ENCODE results near the gene SETD1B.

SETD1B gene

DNA sequence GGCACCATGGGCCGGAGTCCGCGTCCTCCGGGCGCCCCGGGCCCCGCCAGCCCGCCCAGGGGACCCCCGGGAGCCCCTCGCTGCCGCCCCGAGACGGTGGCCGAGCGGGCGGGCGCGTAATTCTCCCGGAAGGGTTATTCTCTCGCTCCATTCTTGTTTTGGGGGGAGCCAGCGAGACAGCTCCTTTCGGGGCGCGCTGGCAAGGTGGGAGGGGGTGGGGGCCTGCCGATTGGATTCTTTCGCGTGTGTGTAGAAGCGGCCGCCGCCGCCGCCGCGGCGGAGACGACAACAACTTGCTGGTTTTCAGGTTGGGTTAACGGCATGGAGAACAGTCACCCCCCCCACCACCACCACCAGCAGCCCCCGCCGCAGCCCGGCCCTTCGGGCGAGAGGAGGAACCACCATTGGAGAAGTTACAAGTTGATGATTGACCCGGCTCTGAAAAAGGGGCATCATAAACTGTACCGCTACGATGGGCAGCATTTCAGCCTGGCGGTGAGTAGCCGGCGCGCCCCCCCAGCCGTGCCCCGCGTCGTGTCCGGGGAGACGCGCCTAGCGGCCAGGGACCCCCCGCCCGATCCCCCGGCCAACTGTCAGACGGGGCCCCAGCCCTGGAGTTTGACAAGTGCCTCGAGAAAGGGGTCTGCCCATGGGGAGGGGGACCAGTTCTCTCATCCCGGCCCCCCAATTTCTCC is 755 bp downstream of the SETD1B start:
- H3K4me3 ChIP-seq (ENCODE audit: low read length): peak overlapping the region; percentile 95

DNA sequence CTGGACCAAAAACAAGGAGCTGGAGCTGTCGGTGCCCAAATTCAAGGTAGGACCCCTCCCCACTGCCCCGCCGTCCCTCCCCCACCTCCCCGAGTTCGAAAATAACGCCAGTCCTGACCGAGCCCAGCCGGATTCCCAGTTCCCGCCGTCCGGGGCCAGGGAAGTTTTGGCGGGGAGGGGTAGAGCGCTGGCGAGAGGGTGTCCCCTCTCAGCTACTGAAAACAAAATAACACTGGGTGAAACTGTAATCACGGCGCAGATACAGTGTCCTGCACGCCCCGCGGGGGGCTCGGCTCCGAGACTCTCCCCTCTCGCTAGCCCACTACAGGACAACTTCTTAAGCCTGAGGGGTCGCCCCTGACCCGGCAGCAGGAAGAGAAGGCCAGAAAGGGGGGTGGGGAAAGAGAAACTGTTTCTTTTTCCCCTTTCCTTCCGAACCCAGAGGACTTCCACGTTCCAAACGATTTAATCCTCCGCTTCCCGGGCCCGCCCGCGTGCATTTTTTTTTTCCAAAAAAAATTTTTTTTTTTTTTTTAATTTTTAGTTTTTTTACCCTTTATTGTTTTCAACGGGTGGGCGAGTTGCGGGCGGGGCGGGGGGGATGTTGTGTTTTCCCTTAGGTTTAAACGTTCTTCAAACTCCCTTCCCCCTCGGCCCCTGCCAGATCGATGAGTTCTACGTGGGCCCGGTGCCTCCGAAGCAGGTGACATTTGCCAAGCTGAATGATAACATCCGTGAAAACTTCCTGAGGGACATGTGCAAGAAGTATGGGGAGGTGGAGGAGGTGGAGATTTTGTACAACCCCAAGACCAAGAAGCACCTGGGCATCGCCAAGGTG is 1.6 kb downstream of the SETD1B start:
- H3K4me3 ChIP-seq (ENCODE audit: low read length): peak overlapping the region; percentile 95
- no peak for TF ChIP-seq ZNF274 (IDR thresholded peaks at IDR 0.05; ENCODE audit: low read depth, low read length)

More for the DNA sequence above, 755 bp downstream of the SETD1B start:
- no peak for TF ChIP-seq ZNF274 (IDR thresholded peaks at IDR 0.05; ENCODE audit: low read depth, low read length)

DNA sequence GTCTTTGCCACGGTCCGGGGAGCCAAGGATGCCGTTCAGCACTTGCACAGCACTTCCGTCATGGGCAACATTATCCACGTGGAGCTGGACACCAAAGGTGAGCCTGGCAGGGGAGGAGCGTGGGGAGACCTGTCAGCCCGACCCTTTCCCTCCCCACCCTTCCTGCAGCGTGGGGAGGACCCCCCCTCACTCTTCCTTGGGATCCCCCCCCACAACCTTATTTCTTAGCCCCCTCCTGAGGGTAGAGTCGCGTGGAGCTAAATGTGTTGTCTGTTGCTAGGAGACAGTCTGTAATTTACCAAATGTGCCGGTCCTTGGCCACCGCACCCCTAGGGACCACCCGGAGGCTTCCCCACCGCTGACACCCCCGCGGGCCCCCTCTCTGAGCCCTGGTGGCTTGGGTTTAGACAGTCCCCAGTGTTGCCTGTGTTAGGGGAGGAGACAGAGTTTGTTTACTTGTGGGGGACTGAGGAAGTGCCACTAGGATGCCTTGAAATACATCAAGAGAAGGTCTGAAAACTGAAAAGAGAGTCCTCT is 2.3 kb downstream of the SETD1B start:
- no peak for TF ChIP-seq ZNF274 (IDR thresholded peaks at IDR 0.05; ENCODE audit: low read depth, low read length)
- peak overlapping the region; percentile 95; the same call in 1 of the 2 replicates for H3K4me3 ChIP-seq (ENCODE audit: low read length)

DNA sequence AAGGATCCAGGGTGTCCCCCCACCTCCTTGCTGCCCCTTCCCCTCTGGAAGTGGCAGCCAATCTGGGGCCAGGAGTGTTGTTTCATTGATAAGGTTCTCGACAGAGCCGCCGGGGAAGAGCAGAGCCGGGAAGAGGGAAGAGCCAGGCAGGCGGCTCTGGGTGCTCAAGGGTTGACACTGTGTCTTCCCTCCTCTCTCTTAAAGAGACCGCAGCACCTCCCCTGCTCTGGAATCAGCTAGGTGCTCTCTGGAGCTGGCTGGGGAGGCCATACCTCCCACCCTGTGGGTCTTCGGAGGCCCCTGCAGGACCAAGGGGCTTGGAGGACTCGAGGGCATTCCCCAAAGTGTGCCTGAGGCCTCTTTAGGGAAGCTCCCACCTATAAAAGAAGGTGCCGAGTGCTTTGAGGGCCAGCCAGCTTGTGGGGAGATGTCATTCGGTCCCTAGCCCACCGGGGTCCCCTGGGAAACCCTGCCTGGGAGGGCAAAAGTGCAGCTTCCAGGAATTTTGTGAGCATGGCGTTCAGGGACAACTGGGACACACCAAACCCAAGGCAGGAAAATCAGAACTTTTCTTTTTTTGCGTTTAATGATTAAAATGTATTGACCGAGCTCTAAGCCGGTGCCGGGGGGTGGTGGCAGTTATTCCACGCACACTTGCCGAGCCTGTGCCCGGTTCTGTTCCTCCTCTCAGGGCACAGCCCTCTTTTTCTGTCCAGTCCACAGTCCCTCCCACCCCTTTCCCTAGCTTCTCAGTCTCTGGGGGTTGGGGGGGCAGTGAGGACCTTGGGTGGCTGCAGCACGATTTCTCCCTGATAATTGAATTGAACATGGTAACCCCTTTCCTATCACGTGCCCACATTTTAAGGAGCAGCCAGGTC is 3.0 kb downstream of the SETD1B start:
- peak overlapping the region; percentile 95; the same call in 1 of the 2 replicates for H3K4me3 ChIP-seq (ENCODE audit: low read length)
- TF ChIP-seq ZNF274 (IDR thresholded peaks at IDR 0.05; ENCODE audit: low read depth, low read length): no peak

DNA sequence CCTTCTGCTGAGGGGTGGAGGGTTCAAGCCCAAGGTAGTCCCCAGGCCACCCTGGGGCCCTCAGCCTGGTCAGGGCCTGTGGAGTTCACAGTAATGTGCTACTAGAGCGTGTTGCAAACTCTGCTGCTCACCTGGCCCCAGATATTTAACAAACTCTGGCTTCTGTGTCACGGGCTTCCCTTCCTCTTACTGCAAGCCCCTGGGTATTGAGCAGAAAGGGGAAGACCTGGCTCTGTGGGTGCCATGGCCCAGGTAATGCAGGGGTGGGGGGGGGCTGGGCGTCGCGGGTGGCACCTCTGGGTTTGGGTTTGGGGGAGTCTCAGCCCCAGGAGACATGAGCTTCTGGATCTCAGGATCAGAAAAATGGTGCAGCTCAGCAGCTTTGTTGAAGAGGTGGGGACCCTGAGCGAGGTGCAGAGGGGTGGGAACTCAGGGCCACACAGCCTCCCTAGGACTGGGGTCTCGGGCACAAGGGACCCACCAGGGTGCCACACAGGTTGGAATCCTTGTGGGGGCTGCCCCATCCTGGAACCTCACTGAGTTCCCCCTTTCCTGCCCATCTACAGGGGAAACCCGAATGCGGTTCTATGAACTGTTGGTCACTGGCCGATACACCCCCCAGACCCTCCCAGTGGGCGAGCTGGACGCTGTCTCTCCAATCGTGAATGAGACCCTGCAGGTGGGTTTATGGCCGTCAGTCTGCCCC is 4.0 kb downstream of the SETD1B start:
- no peak overlapping the region for H3K4me3 ChIP-seq (ENCODE audit: low read length)
- TF ChIP-seq ZNF274 (IDR thresholded peaks at IDR 0.05; ENCODE audit: low read depth, low read length): no peak

DNA sequence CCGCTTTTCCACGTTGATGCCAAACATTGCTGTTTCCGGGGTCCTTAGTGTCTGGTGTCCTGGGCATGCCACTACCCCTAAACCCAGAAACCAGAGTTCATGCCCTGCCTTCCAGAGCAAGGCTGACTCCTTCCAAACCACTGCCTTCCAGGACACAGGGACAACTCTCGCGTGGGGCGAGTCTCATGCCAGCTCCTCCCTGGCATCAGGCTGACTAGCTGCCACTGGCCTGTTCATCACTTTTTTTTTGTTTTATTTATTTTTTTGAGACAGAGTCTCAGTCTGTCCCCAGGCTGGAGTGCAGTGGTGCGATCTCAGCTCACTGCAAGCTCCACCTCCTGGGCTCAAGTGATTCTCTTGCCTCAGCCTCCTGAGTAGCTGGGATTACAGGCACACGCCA is 4.8 kb downstream of the SETD1B start:
- TF ChIP-seq ZNF274 (IDR thresholded peaks at IDR 0.05; ENCODE audit: low read depth, low read length): no peak
- no peak overlapping the region for H3K4me3 ChIP-seq (ENCODE audit: low read length)

DNA sequence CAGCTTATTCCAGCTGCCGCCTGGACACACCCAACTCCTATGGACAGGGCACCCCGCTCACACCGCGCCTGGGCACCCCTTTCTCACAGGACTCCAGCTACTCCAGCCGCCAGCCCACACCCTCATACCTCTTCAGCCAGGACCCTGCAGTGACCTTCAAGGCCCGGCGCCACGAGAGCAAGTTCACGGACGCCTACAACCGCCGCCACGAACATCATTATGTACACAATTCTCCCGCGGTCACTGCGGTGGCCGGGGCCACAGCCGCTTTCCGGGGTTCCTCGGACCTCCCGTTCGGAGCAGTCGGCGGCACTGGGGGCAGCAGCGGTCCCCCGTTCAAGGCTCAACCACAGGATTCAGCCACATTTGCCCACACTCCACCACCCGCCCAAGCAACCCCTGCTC is 5.9 kb downstream of the SETD1B start:
- no peak overlapping the region for H3K4me3 ChIP-seq (ENCODE audit: low read length)
- no peak for TF ChIP-seq ZNF274 (IDR thresholded peaks at IDR 0.05; ENCODE audit: low read depth, low read length)

DNA sequence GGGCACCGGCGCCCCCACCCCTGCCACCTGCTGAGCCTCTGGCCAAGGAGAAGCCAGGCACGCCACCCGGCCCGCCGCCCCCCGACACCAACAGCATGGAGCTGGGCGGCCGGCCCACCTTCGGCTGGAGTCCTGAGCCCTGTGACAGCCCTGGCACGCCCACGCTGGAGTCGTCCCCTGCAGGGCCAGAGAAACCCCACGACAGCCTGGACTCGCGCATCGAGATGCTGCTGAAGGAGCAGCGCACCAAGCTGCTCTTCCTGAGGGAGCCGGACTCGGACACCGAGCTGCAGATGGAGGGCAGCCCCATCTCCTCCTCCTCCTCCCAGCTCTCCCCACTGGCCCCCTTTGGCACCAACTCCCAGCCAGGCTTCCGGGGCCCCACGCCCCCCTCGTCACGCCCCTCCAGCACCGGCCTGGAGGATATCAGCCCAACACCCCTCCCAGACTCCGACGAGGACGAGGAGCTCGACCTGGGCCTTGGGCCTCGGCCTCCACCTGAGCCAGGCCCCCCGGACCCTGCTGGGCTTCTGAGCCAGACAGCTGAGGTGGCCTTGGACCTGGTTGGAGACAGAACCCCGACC is 6.5 kb downstream of the SETD1B start:
- no peak for TF ChIP-seq ZNF274 (IDR thresholded peaks at IDR 0.05; ENCODE audit: low read depth, low read length)
- no peak overlapping the region for H3K4me3 ChIP-seq (ENCODE audit: low read length)

DNA sequence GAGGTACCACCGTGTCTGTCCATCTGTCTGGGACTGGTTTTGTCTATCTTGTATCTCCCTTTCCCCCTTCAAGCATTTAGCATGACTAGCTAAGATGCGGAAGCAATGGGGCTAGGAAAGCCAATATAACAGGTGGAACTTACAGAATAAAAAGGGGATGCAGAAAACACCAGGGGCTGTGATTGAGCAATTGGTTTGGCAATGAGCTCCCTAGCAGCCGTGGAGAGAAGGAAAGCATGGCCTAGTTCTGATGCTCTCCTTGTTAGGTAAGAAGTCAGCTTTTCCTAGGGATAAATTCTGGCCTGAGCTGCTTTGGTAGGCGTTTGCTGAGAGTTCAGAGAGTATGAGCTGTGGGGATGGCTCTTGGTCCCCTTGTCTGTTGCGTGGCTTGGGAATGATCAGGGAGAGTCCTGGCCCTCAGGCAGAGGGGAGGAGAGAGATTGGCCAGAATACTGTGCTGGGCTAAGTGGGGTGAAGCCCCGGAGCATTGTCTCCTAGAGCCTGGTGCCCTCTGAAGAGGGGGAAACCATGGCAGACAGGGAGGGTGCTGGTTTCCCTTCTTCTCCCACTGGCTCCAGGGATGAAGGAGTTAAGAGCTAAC is 7.1 kb downstream of the SETD1B start:
- TF ChIP-seq ZNF274 (IDR thresholded peaks at IDR 0.05; ENCODE audit: low read depth, low read length): no peak

DNA sequence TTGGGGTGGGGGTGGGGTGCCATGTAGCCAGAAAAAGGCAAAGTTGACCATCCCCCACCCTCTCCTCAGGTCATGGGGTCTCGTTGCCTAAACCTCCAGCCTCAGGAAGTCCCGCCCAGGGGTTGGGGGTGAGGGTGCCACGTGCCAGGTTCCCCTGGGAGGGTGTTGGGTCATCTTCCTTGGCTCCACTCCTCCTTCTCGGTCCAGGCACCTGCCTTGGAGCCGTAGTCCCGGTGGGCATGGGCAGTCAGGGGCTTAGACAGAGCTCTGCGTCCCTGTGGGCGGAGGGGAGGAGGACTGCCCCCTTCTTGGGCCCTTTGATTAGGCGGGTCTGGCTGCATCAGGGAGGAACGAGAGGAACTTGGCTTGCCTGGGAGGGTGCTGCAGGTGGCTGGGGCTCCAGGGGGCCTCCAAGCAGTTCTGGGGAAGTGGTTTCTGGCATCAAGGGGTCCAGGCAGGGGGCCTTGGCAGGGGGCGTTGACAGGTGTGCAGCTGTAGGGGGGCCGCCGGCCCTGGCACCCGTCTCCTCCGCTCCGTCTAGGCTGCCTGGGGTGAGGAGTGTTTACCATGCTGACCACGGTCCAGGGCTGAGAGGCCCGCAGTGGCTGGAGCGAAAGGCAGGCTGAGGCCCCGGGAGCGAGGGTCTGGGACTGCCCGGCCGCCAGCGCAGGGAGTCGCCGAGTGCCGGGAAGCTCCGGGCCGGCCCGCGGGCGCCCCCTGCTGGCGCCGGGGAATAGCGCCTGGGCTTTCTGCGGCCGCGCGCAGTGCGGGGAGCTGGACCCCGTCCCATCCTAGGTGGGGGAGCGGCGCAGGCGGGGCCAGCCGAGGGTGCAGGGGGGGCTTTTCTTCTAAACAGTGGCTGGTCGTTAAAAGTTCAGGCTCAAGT is 7.9 kb downstream of the SETD1B start:
- H3K4me3 ChIP-seq (ENCODE audit: low read length): peak overlapping the region; percentile 45; the same call in 1 of the 2 replicates
- TF ChIP-seq ZNF274 (IDR thresholded peaks at IDR 0.05; ENCODE audit: low read depth, low read length): no peak

More for the DNA sequence above, 7.1 kb downstream of the SETD1B start:
- H3K4me3 ChIP-seq (ENCODE audit: low read length): peak overlapping the region; percentile 45; the same call in 1 of the 2 replicates

DNA sequence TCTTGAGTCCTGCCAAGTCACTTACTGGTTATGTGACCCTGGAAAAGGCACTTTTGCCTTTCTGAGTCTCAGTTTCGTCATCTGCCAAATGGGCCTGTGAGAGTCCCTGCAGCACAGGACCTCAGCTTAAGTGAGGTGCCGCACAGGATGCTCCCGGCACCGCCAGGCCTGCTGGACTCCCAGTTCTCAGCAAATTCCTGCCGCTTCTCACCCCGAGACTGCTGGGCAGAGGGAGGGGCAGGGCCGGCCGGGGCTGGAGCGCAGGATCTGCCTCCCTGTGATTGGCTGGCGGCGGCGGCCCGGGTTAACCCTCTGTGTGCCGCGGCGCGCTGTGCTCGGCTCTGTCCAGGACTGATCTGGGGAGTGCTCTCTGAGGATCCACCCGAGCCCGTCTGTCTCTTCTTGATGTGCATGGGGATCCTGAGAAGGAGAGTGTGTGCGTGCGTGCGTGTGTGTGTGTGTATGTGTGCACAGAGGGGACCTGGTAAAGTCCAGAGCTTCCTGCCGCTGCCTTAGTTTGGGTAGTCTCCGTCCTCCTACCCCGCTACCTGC is 8.6 kb downstream of the SETD1B start:
- no peak for TF ChIP-seq ZNF274 (IDR thresholded peaks at IDR 0.05; ENCODE audit: low read depth, low read length)
- peak overlapping the region; percentile 45; the same call in 1 of the 2 replicates for H3K4me3 ChIP-seq (ENCODE audit: low read length)

Data from GM08714 (cell line).